ENCODE data around the gene LEF1.

The LEF1 gene

GRCh38 chr4:108036213-108036612, 132.5 kb downstream of the LEF1 start:
- Histone ChIP-seq H3K79me2 (ENCODE audit: control insufficient read depth, insufficient read depth, low read length, unreplicated experiment) (no peaks in the 10 kb centered on the region), H2AFZ (ENCODE audit: low read length, unreplicated experiment) (no peak overlapping the region), H3K27me3 (ENCODE audit: insufficient read depth, low read length) (no peaks in the 10 kb centered on the region), H3K27ac (ENCODE audit: low read depth, low read length) (no peak overlapping the region), H3K4me1 (ENCODE audit: control insufficient read depth, insufficient read depth, low read length, unreplicated experiment) (no peaks in the 10 kb centered on the region), H3K36me3 (ENCODE audit: insufficient read depth, low read length) (peaks cover 5% of the 10 kb centered on the region), H3K4me3 (ENCODE audit: low read depth, low read length) (no peak overlapping the region)

GRCh38 chr4:108035691-108036090, 133.0 kb downstream of the LEF1 start:
- Histone ChIP-seq H2AFZ (ENCODE audit: low read length, unreplicated experiment) (no peak overlapping the region), H3K4me1 (ENCODE audit: control insufficient read depth, insufficient read depth, low read length, unreplicated experiment) (no peaks in the 10 kb centered on the region), H3K79me2 (ENCODE audit: control insufficient read depth, insufficient read depth, low read length, unreplicated experiment) (no peaks in the 10 kb centered on the region), H3K4me3 (ENCODE audit: low read depth, low read length) (no peak overlapping the region), H3K27me3 (ENCODE audit: insufficient read depth, low read length) (no peaks in the 10 kb centered on the region), H3K27ac (ENCODE audit: low read depth, low read length) (no peak overlapping the region), H3K36me3 (ENCODE audit: insufficient read depth, low read length) (peaks cover 5% of the 10 kb centered on the region)

GRCh38 chr4:108034565-108034964, 134.2 kb downstream of the LEF1 start:
- Histone ChIP-seq H2AFZ (ENCODE audit: low read length, unreplicated experiment) (no peak overlapping the region), H3K4me3 (ENCODE audit: low read depth, low read length) (no peak overlapping the region), H3K36me3 (ENCODE audit: insufficient read depth, low read length) (peaks cover 5% of the 10 kb centered on the region), H3K27ac (ENCODE audit: low read depth, low read length) (no peak overlapping the region), H3K4me1 (ENCODE audit: control insufficient read depth, insufficient read depth, low read length, unreplicated experiment) (peaks cover 2% of the 10 kb centered on the region), H3K79me2 (ENCODE audit: control insufficient read depth, insufficient read depth, low read length, unreplicated experiment) (no peaks in the 10 kb centered on the region), H3K27me3 (ENCODE audit: insufficient read depth, low read length) (no peaks in the 10 kb centered on the region)

- H3K36me3 ChIP-seq (ENCODE audit: insufficient read depth, low read length) = peaks cover 5% of the 10 kb centered on the region
- H3K79me2 ChIP-seq (ENCODE audit: control insufficient read depth, insufficient read depth, low read length, unreplicated experiment) = no peaks in the 10 kb centered on the region
- H3K27me3 ChIP-seq (ENCODE audit: insufficient read depth, low read length) = no peaks in the 10 kb centered on the region
- H3K4me3 ChIP-seq (ENCODE audit: low read depth, low read length) = no peak overlapping the region
- H3K4me1 ChIP-seq (ENCODE audit: control insufficient read depth, insufficient read depth, low read length, unreplicated experiment) = peaks cover 4% of the 10 kb centered on the region
- H2AFZ ChIP-seq (ENCODE audit: low read length, unreplicated experiment) = no peak overlapping the region
- no peak overlapping the region for H3K27ac ChIP-seq (ENCODE audit: low read depth, low read length)
These were observed 135.4 kb downstream of the LEF1 start for GRCh38 chr4:108033348-108033747.

- Histone ChIP-seq H3K4me1 (ENCODE audit: control insufficient read depth, insufficient read depth, low read length, unreplicated experiment) (peaks cover 4% of the 10 kb centered on the region), H3K36me3 (ENCODE audit: insufficient read depth, low read length) (peaks cover 5% of the 10 kb centered on the region), H3K27me3 (ENCODE audit: insufficient read depth, low read length) (no peaks in the 10 kb centered on the region), H3K79me2 (ENCODE audit: control insufficient read depth, insufficient read depth, low read length, unreplicated experiment) (no peaks in the 10 kb centered on the region), H3K4me3 (ENCODE audit: low read depth, low read length) (no peak overlapping the region), H2AFZ (ENCODE audit: low read length, unreplicated experiment) (no peak overlapping the region), H3K27ac (ENCODE audit: low read depth, low read length) (no peak overlapping the region)
These were observed 137.2 kb downstream of the LEF1 start for GRCh38 chr4:108031427-108032083.

- H3K27me3 ChIP-seq (ENCODE audit: insufficient read depth, low read length) = no peaks in the 10 kb centered on the region
- peaks cover 4% of the 10 kb centered on the region for H3K4me1 ChIP-seq (ENCODE audit: control insufficient read depth, insufficient read depth, low read length, unreplicated experiment)
- H3K4me3 ChIP-seq (ENCODE audit: low read depth, low read length) = no peak overlapping the region
- no peaks in the 10 kb centered on the region for H3K79me2 ChIP-seq (ENCODE audit: control insufficient read depth, insufficient read depth, low read length, unreplicated experiment)
- no peak overlapping the region for H2AFZ ChIP-seq (ENCODE audit: low read length, unreplicated experiment)
- no peak overlapping the region for H3K27ac ChIP-seq (ENCODE audit: low read depth, low read length)
- H3K36me3 ChIP-seq (ENCODE audit: insufficient read depth, low read length) = peaks cover 5% of the 10 kb centered on the region
These were observed 138.4 kb downstream of the LEF1 start for GRCh38 chr4:108030332-108030731.

- H3K36me3 ChIP-seq (ENCODE audit: insufficient read depth, low read length) = peaks cover 5% of the 10 kb centered on the region
- H2AFZ ChIP-seq (ENCODE audit: low read length, unreplicated experiment) = no peak overlapping the region
- no peak overlapping the region for H3K4me3 ChIP-seq (ENCODE audit: low read depth, low read length)
- no peaks in the 10 kb centered on the region for H3K79me2 ChIP-seq (ENCODE audit: control insufficient read depth, insufficient read depth, low read length, unreplicated experiment)
- H3K4me1 ChIP-seq (ENCODE audit: control insufficient read depth, insufficient read depth, low read length, unreplicated experiment) = peaks cover 4% of the 10 kb centered on the region
- no peak overlapping the region for H3K27ac ChIP-seq (ENCODE audit: low read depth, low read length)
- no peaks in the 10 kb centered on the region for H3K27me3 ChIP-seq (ENCODE audit: insufficient read depth, low read length)
These were observed 139.0 kb downstream of the LEF1 start for GRCh38 chr4:108029731-108030130.

GRCh38 chr4:108029016-108029720, 139.6 kb downstream of the LEF1 start:
- Histone ChIP-seq H3K27me3 (ENCODE audit: insufficient read depth, low read length) (no peaks in the 10 kb centered on the region), H3K79me2 (ENCODE audit: control insufficient read depth, insufficient read depth, low read length, unreplicated experiment) (no peaks in the 10 kb centered on the region), H3K27ac (ENCODE audit: low read depth, low read length) (no peak overlapping the region), H3K36me3 (ENCODE audit: insufficient read depth, low read length) (peaks cover 5% of the 10 kb centered on the region), H3K4me1 (ENCODE audit: control insufficient read depth, insufficient read depth, low read length, unreplicated experiment) (peaks cover 4% of the 10 kb centered on the region), H3K4me3 (ENCODE audit: low read depth, low read length) (no peak overlapping the region), H2AFZ (ENCODE audit: low read length, unreplicated experiment) (no peak overlapping the region)

GRCh38 chr4:108024878-108025165, 143.9 kb downstream of the LEF1 start:
- Histone ChIP-seq H2AFZ (ENCODE audit: low read length, unreplicated experiment) (no peak overlapping the region), H3K4me1 (ENCODE audit: control insufficient read depth, insufficient read depth, low read length, unreplicated experiment) (peaks cover 4% of the 10 kb centered on the region), H3K4me3 (ENCODE audit: low read depth, low read length) (no peak overlapping the region), H3K27me3 (ENCODE audit: insufficient read depth, low read length) (no peaks in the 10 kb centered on the region), H3K79me2 (ENCODE audit: control insufficient read depth, insufficient read depth, low read length, unreplicated experiment) (no peaks in the 10 kb centered on the region), H3K36me3 (ENCODE audit: insufficient read depth, low read length) (no peaks in the 10 kb centered on the region), H3K27ac (ENCODE audit: low read depth, low read length) (no peak overlapping the region)

GRCh38 chr4:108024085-108024877, 144.5 kb downstream of the LEF1 start:
- H3K27ac ChIP-seq (ENCODE audit: low read depth, low read length) = no peak overlapping the region
- no peaks in the 10 kb centered on the region for H3K79me2 ChIP-seq (ENCODE audit: control insufficient read depth, insufficient read depth, low read length, unreplicated experiment)
- H3K4me3 ChIP-seq (ENCODE audit: low read depth, low read length) = no peak overlapping the region
- H3K36me3 ChIP-seq (ENCODE audit: insufficient read depth, low read length) = no peaks in the 10 kb centered on the region
- no peaks in the 10 kb centered on the region for H3K4me1 ChIP-seq (ENCODE audit: control insufficient read depth, insufficient read depth, low read length, unreplicated experiment)
- no peak overlapping the region for H2AFZ ChIP-seq (ENCODE audit: low read length, unreplicated experiment)
- no peaks in the 10 kb centered on the region for H3K27me3 ChIP-seq (ENCODE audit: insufficient read depth, low read length)

GRCh38 chr4:108018884-108019187, 149.9 kb downstream of the LEF1 start:
- Histone ChIP-seq H3K4me3 (ENCODE audit: low read depth, low read length) (no peak overlapping the region), H3K4me1 (ENCODE audit: control insufficient read depth, insufficient read depth, low read length, unreplicated experiment) (no peaks in the 10 kb centered on the region), H3K79me2 (ENCODE audit: control insufficient read depth, insufficient read depth, low read length, unreplicated experiment) (no peaks in the 10 kb centered on the region), H2AFZ (ENCODE audit: low read length, unreplicated experiment) (no peak overlapping the region), H3K27me3 (ENCODE audit: insufficient read depth, low read length) (no peaks in the 10 kb centered on the region), H3K36me3 (ENCODE audit: insufficient read depth, low read length) (no peaks in the 10 kb centered on the region), H3K27ac (ENCODE audit: low read depth, low read length) (no peak overlapping the region)

Data from ACC112 (cell line).